ENCODE measurements around the gene TK1.

DNA sequence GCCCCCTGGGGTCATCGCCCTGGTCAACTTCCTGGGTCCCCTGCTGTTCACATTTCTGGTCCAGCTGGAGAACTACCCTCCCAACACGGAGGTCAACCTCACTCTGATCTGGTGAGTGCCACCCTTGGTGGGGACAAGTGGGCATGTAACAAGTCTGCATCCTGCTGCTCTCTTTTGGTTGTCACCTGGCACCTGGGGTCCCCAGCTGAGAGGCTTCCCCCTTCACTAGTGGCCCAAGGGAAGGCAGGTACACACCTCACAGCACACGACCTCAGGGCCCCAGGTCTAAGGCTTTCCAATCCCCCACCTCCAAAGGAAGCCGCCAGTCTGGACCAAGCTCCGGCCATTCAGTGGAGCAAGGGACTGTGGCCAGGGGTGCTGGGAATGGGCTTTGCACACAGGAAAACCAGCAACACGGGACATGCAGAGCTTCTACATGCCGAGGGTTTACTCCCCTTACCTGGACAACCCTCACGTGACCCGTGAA is 51.9 kb downstream of the TK1 start:
- TF ChIP-seq CTCF (IDR thresholded peaks at IDR 0.05) (no peak), POLR2AphosphoS5 (IDR thresholded peaks at IDR 0.05; ENCODE audit: low read depth, low read length) (no peak), GABPA (IDR thresholded peaks at IDR 0.05; ENCODE audit: low read depth) (no peak), MXI1 (IDR thresholded peaks at IDR 0.05; ENCODE audit: low read depth, low read length) (no peak), TAF1 (IDR thresholded peaks at IDR 0.05; ENCODE audit: borderline replicate concordance, low read depth, low read length) (no peak), EP300 (IDR thresholded peaks at IDR 0.05; ENCODE audit: borderline replicate concordance in 1 of 2, low read depth in 1 of 2, low read length in 1 of 2) (no peak), RAD21 (IDR thresholded peaks at IDR 0.05; ENCODE audit: low read length) (no peak), RXRA (IDR thresholded peaks at IDR 0.05; ENCODE audit: borderline replicate concordance, low read depth) (no peak)

Data from SK-N-SH (cell line).